ENCODE measurements around the gene TMEM184A.

TMEM184A gene

GRCh38 chr7:1499367-1500029 lies 56.5 kb downstream of the TMEM184A start:
- DNase-seq: no peak

- no peak for DNase-seq
These were observed 57.4 kb downstream of the TMEM184A start for GRCh38 chr7:1498370-1499305.

- no peak for DNase-seq
These were observed 58.6 kb downstream of the TMEM184A start for GRCh38 chr7:1497293-1497927.

- no peak for DNase-seq
These were observed 59.3 kb downstream of the TMEM184A start for GRCh38 chr7:1496531-1497292.

- DNase-seq: no peak
These were observed 60.3 kb downstream of the TMEM184A start for GRCh38 chr7:1495564-1496242.

- no peak for DNase-seq
These were observed 61.0 kb downstream of the TMEM184A start for GRCh38 chr7:1494866-1495563.

- no peak for DNase-seq
These were observed 61.6 kb downstream of the TMEM184A start for GRCh38 chr7:1494447-1494846.

- DNase-seq: no peak
These were observed 62.4 kb downstream of the TMEM184A start for GRCh38 chr7:1493571-1493970.

GRCh38 chr7:1493129-1493528 lies 62.9 kb downstream of the TMEM184A start:
- DNase-seq: no peak

- DNase-seq: no peak
These were observed 63.4 kb downstream of the TMEM184A start for GRCh38 chr7:1492640-1493039.

All from NCI-H510A treated with DMSO at 0.1 percent for 48 hours (cell line).